A549 (cell line): ENCODE results near the gene RIPOR1. TPM values are rescaled to one million over a fixed set of nuclear protein-coding genes. Genes with fewer than 3 reads are reported as not detected.
A peak's percentile ranks its signal among the peaks of the same experiment; 100 is the strongest.

Experiments used
- ATAC-seq, 2 experiments: fragments of 200-7000 bp in 1 of 2; fragments of >200 bp in 1 of 2; cut with Nextera tagmentation in 1 of 2; cut with Tn5 transposase in 1 of 2; 3 replicates each; pipeline versions ENCODE4 v1.8.0 to v1.9.1; 2018 to 2020; ENCODE audit warnings: mild to moderate bottlenecking in 1 of 2, moderate library complexity in 1 of 2
- CTCF ChIA-PET: fragments of 300-600 bp; sonication (Branson Sonifier 250); formaldehyde crosslinking; extraction: SDS; loops from one replicate; lab custom pipeline; 2021; ENCODE audit warnings: antibody characterized with exemption, inconsistent platforms; lab: Yijun Ruan, JAX
- POLR2A ChIA-PET: fragments of 350-600 bp; formaldehyde crosslinking; extraction: SDS; loops from one replicate; lab custom pipeline; 2021; ENCODE audit warnings: antibody characterized with exemption, inconsistent platforms; lab: Yijun Ruan, JAX
- DNase-seq, 2 experiments: peaks; one replicate each; pipeline versions ENCODE4 v3.0.0 to v3.0.0-alpha.2; 2011 to 2016; ENCODE audit warnings: low read depth in 1 of 2, low spot score in 1 of 2
- FAIRE-seq: peaks from 2 replicates; lab custom pipeline; 2011; peaks lifted over from hg19 to GRCh38; lab: Jason Lieb, UNC
- H3K27ac ChIP-seq, 2 experiments: fragments of >200 bp; sonication (Bioruptor Twin); formaldehyde crosslinking; 3 replicates each; pipeline ENCODE4 v1.5.1; 2016 to 2017
- H3K4me1 ChIP-seq: fragments of >200 bp; sonication (Bioruptor Twin); formaldehyde crosslinking; 3 replicates; pipeline ENCODE4 v1.6.1; 2016
- H3K4me2 ChIP-seq: fragments of >200 bp; sonication (Bioruptor Twin); formaldehyde crosslinking; 3 replicates; pipeline ENCODE4 v1.6.1; 2016
- H3K4me3 ChIP-seq: fragments of >200 bp; sonication (Bioruptor Twin); formaldehyde crosslinking; 3 replicates; pipeline ENCODE4 v1.5.1; 2016
- H3K9me3 ChIP-seq: fragments of >200 bp; sonication (Bioruptor Twin); formaldehyde crosslinking; 3 replicates; pipeline ENCODE4 v1.6.1; 2016
- CBX2 ChIP-seq: fragments of 200-600 bp; sonication (generic); IDR thresholded peaks from 2 replicates; pipeline ENCODE4 v1.6.1; 2016; ENCODE audit warnings: low read depth, mild to moderate bottlenecking, borderline replicate concordance
- CEBPB ChIP-seq, 2 experiments: fragments of >200 bp in 1 of 2; sonication (Bioruptor Twin) in 1 of 2; formaldehyde crosslinking in 1 of 2; IDR thresholded peaks; 2 replicates each; pipeline ENCODE4 v1.6.1; 2012 to 2016
- CTCF ChIP-seq: fragments of >200 bp; sonication (Bioruptor Twin); formaldehyde crosslinking; IDR thresholded peaks from 3 replicates; pipeline ENCODE4 v1.5.1; 2016
- EHF ChIP-seq: fragments of 250-450 bp; sonication (Bioruptor Pico); IDR thresholded peaks from 2 replicates; pipeline ENCODE4 v1.5.0; 2020; ENCODE audit warnings: mild to moderate bottlenecking
- FOSB ChIP-seq: fragments of 250-450 bp; sonication (Bioruptor Pico); IDR thresholded peaks from 2 replicates; pipeline ENCODE4 v1.5.0; 2020; ENCODE audit warnings: mild to moderate bottlenecking, moderate library complexity
- FOXS1 ChIP-seq: fragments of 250-450 bp; sonication (Bioruptor Pico); IDR thresholded peaks from 2 replicates; pipeline ENCODE4 v1.5.0; 2020; ENCODE audit warnings: mild to moderate bottlenecking, moderate library complexity
- GATA3 ChIP-seq: IDR thresholded peaks from 2 replicates; pipeline ENCODE4 v1.6.1; 2012; ENCODE audit warnings: borderline replicate concordance
- HOXA7 ChIP-seq: fragments of 250-450 bp; sonication (Bioruptor Pico); IDR thresholded peaks from 2 replicates; pipeline ENCODE4 v1.5.0; 2020; ENCODE audit warnings: mild to moderate bottlenecking, moderate library complexity
- HOXB5 ChIP-seq: fragments of 250-450 bp; sonication (Bioruptor Pico); IDR thresholded peaks from 2 replicates; pipeline ENCODE4 v1.5.0; 2020; ENCODE audit warnings: mild to moderate bottlenecking, moderate library complexity
- JUN ChIP-seq, 2 experiments: fragments of >200 bp; sonication (Bioruptor Twin); formaldehyde crosslinking; IDR thresholded peaks; 2 replicates in 1 of 2; 3 replicates in 1 of 2; pipeline ENCODE4 v1.6.1; 2016 to 2017
- KDM1A ChIP-seq: fragments of 200-600 bp; sonication (generic); IDR thresholded peaks from 2 replicates; pipeline ENCODE4 v1.6.1; 2016; ENCODE audit warnings: low read depth, mild to moderate bottlenecking
- MYC ChIP-seq: IDR thresholded peaks from 2 replicates; pipeline ENCODE4 v1.6.1; 2012; ENCODE audit warnings: mild to moderate bottlenecking, inconsistent platforms, low read length, improper control_type of control experiment, borderline replicate concordance
- NFE2L2 ChIP-seq: fragments of 150-350 bp; conservative IDR thresholded peaks from 2 replicates; pipeline ENCODE4 v1.6.1; 2014; ENCODE audit warnings: low read length
- NR3C1 ChIP-seq: fragments of >200 bp; sonication (Bioruptor Twin); formaldehyde crosslinking; IDR thresholded peaks from 3 replicates; pipeline ENCODE4 v1.6.1; 2017
- RARB ChIP-seq: fragments of 250-450 bp; sonication (Bioruptor Pico); IDR thresholded peaks from 2 replicates; pipeline ENCODE4 v1.8.0; 2021; ENCODE audit warnings: mild to moderate bottlenecking, moderate library complexity
- RCOR1 ChIP-seq: fragments of 150-350 bp; IDR thresholded peaks from 2 replicates; pipeline ENCODE4 v1.6.1; 2014; ENCODE audit warnings: antibody characterized with exemption, low read length, low read depth
- RNF2 ChIP-seq: fragments of 200-600 bp; sonication (generic); IDR thresholded peaks from 2 replicates; pipeline ENCODE4 v1.6.1; 2016; ENCODE audit warnings: low read depth, mild to moderate bottlenecking, antibody characterized with exemption, moderate library complexity, borderline replicate concordance
- ZSCAN20 ChIP-seq: fragments of 250-450 bp; sonication (Bioruptor Pico); IDR thresholded peaks from 2 replicates; pipeline ENCODE4 v1.8.0; 2022; ENCODE audit warnings: mild to moderate bottlenecking, moderate library complexity
- WGBS: methylation state at CpG from one replicate; pipeline ENCODE4 v1.1.6; 2017; ENCODE audit errors: missing lambda C conversion rate; 5-methylcytosine and 5-hydroxymethylcytosine counted together
- polyA plus RNA-seq, 4 experiments: library from polyadenylated mRNA; depleted of rRNA in 3 of 4; stranded (reverse); fragments of >200 nt; fragmentation: RNase III in 1 of 4; extraction: RNeasy Plus Mini Kit Qiagen cat#74134 plus additional on column Dnase treatment in 1 of 4; gene quantifications; 2 replicates in 3 of 4; 3 replicates in 1 of 4; pipeline ENCODE4 v1.2.3, GENCODE V29; 2011 to 2017
- TF ChIP-seq, protein P1 (sequence below): fragments of 150-350 bp; IDR thresholded peaks from 2 replicates; pipeline ENCODE4 v1.6.1; 2014; ENCODE audit warnings: low read depth, mild to moderate bottlenecking, low read length

RIPOR1 gene
- polyA plus RNA-seq, 2 of the 4 experiments (the other 2 are of a cell fraction) = 7.2 to 23.0 TPM

- 6% methylated on average over 20 of the region's 20 CpGs for WGBS
- POLR2A ChIA-PET = interaction anchor here (2.1 to 3.4 kb wide), 2 partner anchors 42 to 96 kb away, joined by 8 to 17 read pairs; partner anchors contain the start of genes ACD and PARD6A
Observed at GRCh38 chr16:67563708-67564468, 35.3 kb downstream of the RIPOR1 start.

GRCh38 chr16:67565470-67566100 lies 37.0 kb downstream of the RIPOR1 start:
- ATAC-seq (no peak), FAIRE-seq (no peak), DNase-seq (no peak)
- WGBS = 93% methylated on average over 8 of the region's 8 CpGs
- no peak overlapping the region for H3K4me3 ChIP-seq
- no peaks in the 10 kb centered on the region for H3K9me3 ChIP-seq
- peaks cover 17% of the 10 kb centered on the region for H3K4me1 ChIP-seq
- H3K27ac ChIP-seq = no peak overlapping the region
- CTCF ChIA-PET = interaction anchor here (0.6 to 6.9 kb wide), 4 partner anchors 11 to 80 kb away, joined by 4 to 45 read pairs (median 20); partner anchors contain the start of gene CARMIL2
- TF ChIP-seq JUN (IDR thresholded peaks at IDR 0.05) (no peak), CTCF (no peak), CEBPB (IDR thresholded peaks at IDR 0.05) (no peak), RNF2 (no peak)
- TF ChIP-seq, all 56 proteins: peak for 0
- no peak overlapping the region; the same call in 2 of the 3 replicates for H3K4me2 ChIP-seq
- POLR2A ChIA-PET = no interaction called here

More at GRCh38 chr16:67563708-67564468, 35.3 kb downstream of the RIPOR1 start:
- no peak for FAIRE-seq
- peak in 1 of 2 experiments; percentile 47 for DNase-seq
- CTCF ChIA-PET = interaction anchor here (0.6 to 6.9 kb wide), 28 partner anchors 10 to 1000 kb away, joined by 3 to 80 read pairs (median 10); partner anchors contain the start of genes C16orf86, CARMIL2, ENKD1 and KCTD19
- H3K4me1 ChIP-seq = peaks cover 17% of the 10 kb centered on the region
- peak overlapping the region; percentile 87 for H3K4me3 ChIP-seq
- no peaks in the 10 kb centered on the region for H3K9me3 ChIP-seq
- ATAC-seq = no peak
- peak overlapping the region; percentile 99 to 100 for H3K27ac ChIP-seq
- H3K4me2 ChIP-seq = peak overlapping the region; percentile 93
- TF ChIP-seq GATA3 = no peak
- no peak for TF ChIP-seq HOXB5
- peak; percentile 92 to 97 for TF ChIP-seq CEBPB (IDR thresholded peaks at IDR 0.05)

DNA sequence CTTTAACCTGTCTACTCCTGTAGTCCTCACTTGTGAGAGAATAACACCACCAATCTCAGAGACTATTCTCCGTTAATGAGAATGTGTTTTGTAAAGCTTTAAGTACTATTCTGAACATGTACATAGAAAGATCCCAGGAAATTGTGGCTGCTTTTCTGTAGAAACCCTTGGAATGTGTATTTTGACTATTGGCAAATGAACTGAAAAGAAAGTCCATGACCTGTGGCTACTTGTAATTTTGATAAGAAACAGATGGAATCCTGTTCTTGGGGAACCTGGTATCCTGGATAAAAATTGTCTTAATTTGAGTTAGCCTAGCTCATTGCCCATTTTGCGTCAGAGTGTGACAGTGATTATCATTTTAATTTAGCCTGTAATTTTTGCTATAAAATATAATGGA lies 42.8 kb downstream of the RIPOR1 start:
- H3K4me3 ChIP-seq = no peak overlapping the region
- ATAC-seq = no peak
- 96% methylated on average over 2 of the region's 2 CpGs for WGBS
- no peak for DNase-seq
- TF ChIP-seq NR3C1 (no peak), FOXS1 (CRISPR knock-in tag) (no peak), FOSB (CRISPR knock-in tag) (no peak), ZSCAN20 (no peak), CTCF (no peak), CBX2 (no peak), JUN (IDR thresholded peaks at IDR 0.05) (no peak), MYC (no peak), HOXB5 (no peak), RARB (CRISPR knock-in tag) (no peak), HOXA7 (CRISPR knock-in tag) (no peak), EHF (no peak), KDM1A (no peak), RCOR1 (no peak), NFE2L2 (no peak), CEBPB (IDR thresholded peaks at IDR 0.05) (no peak)
- TF ChIP-seq, protein P1, sequence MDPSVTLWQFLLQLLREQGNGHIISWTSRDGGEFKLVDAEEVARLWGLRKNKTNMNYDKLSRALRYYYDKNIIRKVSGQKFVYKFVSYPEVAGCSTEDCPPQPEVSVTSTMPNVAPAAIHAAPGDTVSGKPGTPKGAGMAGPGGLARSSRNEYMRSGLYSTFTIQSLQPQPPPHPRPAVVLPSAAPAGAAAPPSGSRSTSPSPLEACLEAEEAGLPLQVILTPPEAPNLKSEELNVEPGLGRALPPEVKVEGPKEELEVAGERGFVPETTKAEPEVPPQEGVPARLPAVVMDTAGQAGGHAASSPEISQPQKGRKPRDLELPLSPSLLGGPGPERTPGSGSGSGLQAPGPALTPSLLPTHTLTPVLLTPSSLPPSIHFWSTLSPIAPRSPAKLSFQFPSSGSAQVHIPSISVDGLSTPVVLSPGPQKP = no peak
- TF ChIP-seq, all 56 proteins: peak for 0
- no peak for FAIRE-seq
- POLR2A ChIA-PET = no interaction called here
- H3K9me3 ChIP-seq = no peaks in the 10 kb centered on the region
- H3K4me1 ChIP-seq = peaks cover 9% of the 10 kb centered on the region
- no peak overlapping the region for H3K27ac ChIP-seq
- CTCF ChIA-PET = interaction anchor here (0.9 to 6.0 kb wide), 7 partner anchors 8 to 96 kb away, joined by 3 to 36 read pairs (median 3); partner anchors contain the start of genes CARMIL2 and CTCF
- no peak overlapping the region for H3K4me2 ChIP-seq
